ENCODE results near the gene JAKMIP2.
"Not testable (repeated sequence)": the region's sequence is repeated elsewhere in the genome, so short reads cannot be mapped to it uniquely, and the experiment has no call there.

JAKMIP2 gene

GRCh38 chr5:147553817-147554216 is 228.7 kb downstream of the JAKMIP2 start:
- not testable (repeated sequence) for DNase-seq

GRCh38 chr5:147552897-147553296 is 229.6 kb downstream of the JAKMIP2 start:
- no peak for DNase-seq

DNA sequence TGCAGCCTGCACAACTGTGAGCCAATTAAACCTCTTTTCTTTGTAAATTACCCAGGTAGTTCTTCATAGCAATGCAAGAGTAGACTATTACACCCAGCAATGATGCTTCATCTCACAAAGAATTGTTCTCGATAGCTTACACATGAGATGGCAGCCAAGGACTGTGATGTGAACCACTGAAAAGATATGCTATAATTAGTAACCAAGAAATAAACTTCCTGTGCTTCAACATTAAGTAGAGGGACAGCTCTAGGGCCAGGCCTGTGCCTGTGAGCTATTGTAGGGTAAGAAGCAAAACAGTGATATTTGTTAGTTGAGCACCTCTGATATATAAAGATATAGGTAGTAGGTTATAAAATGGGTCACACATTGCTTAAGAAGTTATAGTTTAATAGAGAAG is 230.9 kb downstream of the JAKMIP2 start:
- DNase-seq, result no peak

DNA sequence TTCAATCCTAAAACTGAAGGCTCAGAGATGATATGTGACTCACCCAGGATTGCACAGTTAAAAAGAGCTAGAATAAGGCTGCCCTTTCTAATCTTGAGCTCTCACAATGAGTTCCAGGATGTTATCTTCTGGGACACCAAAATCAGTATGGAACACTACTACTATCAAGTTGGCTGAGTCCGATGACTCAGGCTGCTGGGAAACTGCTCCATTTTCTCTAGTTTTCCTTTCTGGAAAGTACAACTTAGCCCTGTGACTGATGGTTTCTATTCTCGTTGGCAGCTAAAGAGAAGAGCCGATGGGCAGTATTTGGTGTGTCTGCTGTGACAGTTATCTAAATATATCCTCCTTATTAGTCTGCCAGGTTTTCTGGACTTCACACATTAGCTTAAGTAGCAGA is 234.8 kb downstream of the JAKMIP2 start:
- DNase-seq, result no peak

DNA sequence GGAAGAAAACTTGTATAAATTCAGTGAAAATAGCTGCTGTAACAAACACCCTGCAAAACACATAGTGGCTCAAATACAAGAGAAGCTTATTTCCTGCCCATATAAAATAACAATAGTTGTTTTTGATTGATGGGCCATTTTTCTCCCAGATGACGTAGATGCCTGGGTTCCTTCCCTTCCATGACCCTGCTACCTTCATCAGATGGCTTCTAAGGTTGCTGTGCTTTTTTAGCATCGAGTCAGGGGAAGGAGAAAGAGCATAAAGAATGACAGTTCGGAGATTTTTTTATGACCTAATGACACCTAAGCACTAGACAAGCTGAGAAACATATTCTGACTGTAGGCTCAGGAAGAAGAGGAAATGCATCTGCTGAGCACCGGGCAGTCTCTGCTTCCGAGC is 238.0 kb downstream of the JAKMIP2 start:
- no peak for DNase-seq

DNA sequence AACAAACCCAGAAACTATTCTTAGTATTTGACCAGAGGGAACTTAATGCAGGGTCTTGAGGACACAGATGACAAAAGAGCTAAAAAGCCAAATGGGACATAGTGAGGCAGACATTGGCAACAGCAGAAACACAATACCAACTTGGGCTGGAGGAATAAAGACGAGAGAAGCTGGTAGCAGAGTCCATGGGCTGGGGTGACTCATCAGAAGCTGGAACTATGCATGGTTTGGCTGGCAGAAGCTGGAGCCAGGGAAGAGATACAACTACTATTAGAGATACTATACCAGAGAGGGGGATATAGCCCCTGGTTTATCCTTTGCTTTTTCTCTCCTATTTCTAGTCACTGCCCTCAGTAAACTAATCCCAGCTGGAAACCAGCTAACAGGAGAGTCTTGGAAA is 243.5 kb downstream of the JAKMIP2 start:
- no peak for DNase-seq

DNA sequence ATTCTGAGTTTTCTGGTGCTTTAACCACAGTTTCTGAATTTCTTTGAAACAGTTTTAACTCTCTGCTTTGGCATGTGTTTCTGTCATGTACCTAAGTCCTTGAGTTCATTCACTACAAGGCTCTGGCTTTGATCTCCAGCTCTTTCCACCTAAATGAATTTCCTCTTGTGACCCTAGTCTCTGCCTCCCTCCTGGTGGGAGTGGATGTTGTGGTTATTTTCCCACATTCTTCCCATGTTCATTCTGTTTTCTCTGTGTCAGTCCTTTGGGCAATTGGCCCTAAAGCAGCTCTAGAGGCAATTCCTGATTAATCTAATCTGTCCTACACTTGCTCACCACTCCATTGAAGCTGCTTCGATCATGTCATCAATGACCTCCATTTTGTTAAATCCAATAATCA is 244.3 kb downstream of the JAKMIP2 start:
- no peak for DNase-seq
